Measurements from ENCODE around the gene SHISA6.

DNA sequence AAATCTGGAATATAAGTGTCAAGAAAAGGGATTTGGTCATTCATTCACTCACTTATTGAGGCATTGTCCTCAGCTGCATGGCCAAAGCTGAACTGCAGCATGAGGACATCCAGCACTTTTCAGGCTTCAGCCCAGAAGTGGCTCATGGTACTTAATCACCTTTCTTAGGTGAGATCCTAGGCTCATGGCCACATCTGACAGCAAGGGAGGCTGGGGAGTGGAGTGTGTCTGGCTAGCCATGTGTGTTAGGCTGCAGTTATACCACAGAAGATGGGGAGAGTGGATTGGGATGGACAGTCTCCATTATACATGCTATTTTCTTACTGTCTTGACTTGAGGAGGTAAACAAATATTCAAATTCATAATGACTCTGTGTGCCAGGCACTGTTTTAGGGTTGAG lies 68.8 kb downstream of the SHISA6 start:
- TF ChIP-seq, protein P1, sequence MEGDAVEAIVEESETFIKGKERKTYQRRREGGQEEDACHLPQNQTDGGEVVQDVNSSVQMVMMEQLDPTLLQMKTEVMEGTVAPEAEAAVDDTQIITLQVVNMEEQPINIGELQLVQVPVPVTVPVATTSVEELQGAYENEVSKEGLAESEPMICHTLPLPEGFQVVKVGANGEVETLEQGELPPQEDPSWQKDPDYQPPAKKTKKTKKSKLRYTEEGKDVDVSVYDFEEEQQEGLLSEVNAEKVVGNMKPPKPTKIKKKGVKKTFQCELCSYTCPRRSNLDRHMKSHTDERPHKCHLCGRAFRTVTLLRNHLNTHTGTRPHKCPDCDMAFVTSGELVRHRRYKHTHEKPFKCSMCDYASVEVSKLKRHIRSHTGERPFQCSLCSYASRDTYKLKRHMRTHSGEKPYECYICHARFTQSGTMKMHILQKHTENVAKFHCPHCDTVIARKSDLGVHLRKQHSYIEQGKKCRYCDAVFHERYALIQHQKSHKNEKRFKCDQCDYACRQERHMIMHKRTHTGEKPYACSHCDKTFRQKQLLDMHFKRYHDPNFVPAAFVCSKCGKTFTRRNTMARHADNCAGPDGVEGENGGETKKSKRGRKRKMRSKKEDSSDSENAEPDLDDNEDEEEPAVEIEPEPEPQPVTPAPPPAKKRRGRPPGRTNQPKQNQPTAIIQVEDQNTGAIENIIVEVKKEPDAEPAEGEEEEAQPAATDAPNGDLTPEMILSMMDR (conservative IDR thresholded peaks at IDR 0.05 in 1 of 2, IDR thresholded peaks at IDR 0.05 in 1 of 2; ENCODE audit: extremely low read depth in 1 of 2, insufficient read depth in 1 of 2, low read depth in 1 of 2, low read length in 2 of 2) = no peak
- TF ChIP-seq EZH2 (IDR thresholded peaks at IDR 0.05; ENCODE audit: borderline replicate concordance, low read length) = no peak

Data from mammary epithelial cell (primary cell).